Heart left ventricle (tissue), 13 donors: Measurements from ENCODE around the gene SNX19.

ENCODE experiments used
- POLR2A ChIP-seq, 2 donors: fragments of 450-650 bp; IDR thresholded peaks; one replicate each; pipeline ENCODE4 v1.6.1; 2017; ENCODE audit warnings: antibody characterized with exemption in 2 of 2, mild to moderate bottlenecking in 2 of 2, moderate library complexity in 2 of 2
- TF ChIP-seq, protein P1 (sequence below), 12 donors: fragments of 200-600 bp; sonication (generic) in 4 of 12; IDR thresholded peaks; one replicate each; pipeline versions ENCODE4 v1.5.0 to v1.8.0; 2018 to 2022; ENCODE audit warnings: antibody characterized with exemption in 12 of 12, mild to moderate bottlenecking in 5 of 12
- donor health status: ischemic (EF 13 %, LVEDD 7.1; RV severe dilation, severe dysfunction).
- donor health status: DM: no; HTN: yes; CAD: no.
- donor health status: DM: no; HTN: no; CAD: no.
- donor health status: ischemic (EF 25% LVEDD 6.9; RV normal size, moderate dysfunction).
- donor health status: ischemic (EF 25% LVEDD 5.7; RV mildly dilated, moderate dysfunction).
- donor health status: ischemic (EF 35%, LVEDD 5.7; RV mildly dilated, moderate dysfunction).
- donor health status: nonischemic (EF 11% LVEDD 7.7; RV severe dilation, severe dysfunction).
- donor health status: DM: yes; HTN: yes; CAD: no.
- donor health status: PGD.
- donor health status: ischemic (EF 29% LVEDD 5.4; RV normal size, mild dysfunction).
- donor health status: nonischemic (EF 23%, LVEDD 6.1; RV moderate dilation, normal function).

DNA sequence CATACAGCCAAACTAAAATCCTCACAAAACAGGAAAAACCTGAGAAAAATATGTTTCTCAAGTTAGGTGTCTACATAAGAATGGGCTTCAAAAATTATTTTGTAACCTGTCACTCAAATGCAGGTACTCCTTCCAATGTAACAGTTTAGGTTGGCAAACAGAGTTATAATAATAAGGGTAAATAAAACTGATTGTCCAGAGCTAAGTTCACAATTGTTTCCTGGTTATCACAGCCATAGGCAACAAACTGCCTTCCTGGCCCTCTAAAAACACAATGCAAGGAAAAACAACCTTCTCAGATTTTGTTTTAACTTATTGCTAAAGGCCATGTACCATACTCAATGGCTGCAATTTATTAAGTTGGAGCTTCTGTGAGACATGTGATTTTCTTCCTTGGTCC is 36.4 kb downstream of the SNX19 start:
- TF ChIP-seq, protein P1, sequence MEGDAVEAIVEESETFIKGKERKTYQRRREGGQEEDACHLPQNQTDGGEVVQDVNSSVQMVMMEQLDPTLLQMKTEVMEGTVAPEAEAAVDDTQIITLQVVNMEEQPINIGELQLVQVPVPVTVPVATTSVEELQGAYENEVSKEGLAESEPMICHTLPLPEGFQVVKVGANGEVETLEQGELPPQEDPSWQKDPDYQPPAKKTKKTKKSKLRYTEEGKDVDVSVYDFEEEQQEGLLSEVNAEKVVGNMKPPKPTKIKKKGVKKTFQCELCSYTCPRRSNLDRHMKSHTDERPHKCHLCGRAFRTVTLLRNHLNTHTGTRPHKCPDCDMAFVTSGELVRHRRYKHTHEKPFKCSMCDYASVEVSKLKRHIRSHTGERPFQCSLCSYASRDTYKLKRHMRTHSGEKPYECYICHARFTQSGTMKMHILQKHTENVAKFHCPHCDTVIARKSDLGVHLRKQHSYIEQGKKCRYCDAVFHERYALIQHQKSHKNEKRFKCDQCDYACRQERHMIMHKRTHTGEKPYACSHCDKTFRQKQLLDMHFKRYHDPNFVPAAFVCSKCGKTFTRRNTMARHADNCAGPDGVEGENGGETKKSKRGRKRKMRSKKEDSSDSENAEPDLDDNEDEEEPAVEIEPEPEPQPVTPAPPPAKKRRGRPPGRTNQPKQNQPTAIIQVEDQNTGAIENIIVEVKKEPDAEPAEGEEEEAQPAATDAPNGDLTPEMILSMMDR (IDR thresholded peaks at IDR 0.05): no peak
- no peak for TF ChIP-seq POLR2A (IDR thresholded peaks at IDR 0.05)
